ENCODE measurements around the gene RBMS3. TPM values are rescaled to one million over a fixed set of nuclear protein-coding genes. Genes with fewer than 3 reads are reported as not detected.
"Not testable (repeated sequence)": the region's sequence is repeated elsewhere in the genome, so short reads cannot be mapped to it uniquely, and the experiment has no call there.

RBMS3 gene
- total and polyA plus RNA-seq, 12 donors, result 8.7 to 90.1 (median 51.2) TPM

DNA sequence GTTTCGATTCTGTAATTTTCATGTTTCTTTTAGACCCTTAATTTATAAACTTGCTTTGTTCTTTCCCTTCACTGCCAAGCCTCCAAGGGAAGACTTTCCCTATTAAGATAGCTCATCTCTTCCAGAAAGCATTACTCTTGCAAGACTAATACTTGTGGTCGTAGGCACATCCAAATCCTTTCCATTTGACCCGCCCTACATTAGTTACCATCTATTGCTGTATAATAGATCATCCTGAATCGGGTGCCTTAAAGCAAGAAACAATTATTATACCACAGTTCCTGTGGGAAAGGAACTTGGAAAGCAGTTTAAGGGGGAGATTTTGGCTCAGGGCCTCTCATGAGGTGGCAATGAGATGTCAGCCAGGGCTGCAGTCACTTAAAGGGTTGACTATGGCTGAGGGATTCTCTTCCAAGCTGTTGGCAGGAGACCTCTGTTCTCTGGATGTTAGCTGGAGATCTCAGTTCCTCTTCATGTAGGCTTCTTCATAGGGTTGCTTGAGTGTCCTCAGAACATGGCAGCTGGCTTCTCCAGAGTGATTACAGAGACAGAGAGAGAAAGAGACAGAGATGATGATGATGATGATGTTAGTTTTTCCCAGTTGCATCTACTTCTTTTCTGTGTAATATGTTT, 755.2 kb downstream of the RBMS3 start:
- Histone ChIP-seq H3K36me3 (replicated peaks in 1 of 2) (no peaks in the 10 kb centered on the region), H3K27me3 (no peaks in the 10 kb centered on the region), H3K9me3 (replicated peaks in 1 of 3) (no peaks in the 10 kb centered on the region), H3K27ac (no peak overlapping the region), H3K4me1 (replicated peaks in 1 of 2) (no peaks in the 10 kb centered on the region), H3K4me3 (no peak overlapping the region)
- WGBS, 4 donors, result 65 to 78% (median 73%) methylated on average over 4 of the region's 4 CpGs
- no peak for DNase-seq
- no peak for TF ChIP-seq POLR2A (IDR thresholded peaks at IDR 0.05)
- TF ChIP-seq, protein P1, sequence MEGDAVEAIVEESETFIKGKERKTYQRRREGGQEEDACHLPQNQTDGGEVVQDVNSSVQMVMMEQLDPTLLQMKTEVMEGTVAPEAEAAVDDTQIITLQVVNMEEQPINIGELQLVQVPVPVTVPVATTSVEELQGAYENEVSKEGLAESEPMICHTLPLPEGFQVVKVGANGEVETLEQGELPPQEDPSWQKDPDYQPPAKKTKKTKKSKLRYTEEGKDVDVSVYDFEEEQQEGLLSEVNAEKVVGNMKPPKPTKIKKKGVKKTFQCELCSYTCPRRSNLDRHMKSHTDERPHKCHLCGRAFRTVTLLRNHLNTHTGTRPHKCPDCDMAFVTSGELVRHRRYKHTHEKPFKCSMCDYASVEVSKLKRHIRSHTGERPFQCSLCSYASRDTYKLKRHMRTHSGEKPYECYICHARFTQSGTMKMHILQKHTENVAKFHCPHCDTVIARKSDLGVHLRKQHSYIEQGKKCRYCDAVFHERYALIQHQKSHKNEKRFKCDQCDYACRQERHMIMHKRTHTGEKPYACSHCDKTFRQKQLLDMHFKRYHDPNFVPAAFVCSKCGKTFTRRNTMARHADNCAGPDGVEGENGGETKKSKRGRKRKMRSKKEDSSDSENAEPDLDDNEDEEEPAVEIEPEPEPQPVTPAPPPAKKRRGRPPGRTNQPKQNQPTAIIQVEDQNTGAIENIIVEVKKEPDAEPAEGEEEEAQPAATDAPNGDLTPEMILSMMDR (IDR thresholded peaks at IDR 0.05), result no peak
- intact Hi-C loops (cut with DNase I), result loop anchor here in 1 of 2 donors (5.0 kb wide), 1 partner anchor 716 kb away; no protein-coding TSS in a partner anchor

DNA sequence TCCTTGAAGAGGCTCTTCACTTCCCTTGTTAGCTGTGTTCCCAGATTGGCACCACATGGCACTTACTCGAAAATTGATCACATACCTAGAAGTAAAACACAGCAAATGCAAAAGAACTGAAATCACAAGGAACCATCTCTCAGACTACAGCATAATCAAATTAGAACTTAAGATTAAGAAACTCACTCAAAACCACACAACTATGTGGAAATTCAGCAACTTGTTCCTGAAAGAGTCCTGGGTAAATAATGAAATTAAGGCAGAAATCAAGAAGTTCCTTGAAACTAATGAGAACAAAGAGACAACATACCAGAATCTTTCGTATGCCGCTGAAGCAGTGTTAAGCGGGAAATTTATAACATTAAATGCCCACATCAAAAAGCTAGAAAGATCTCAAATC, 759.3 kb downstream of the RBMS3 start:
- H3K4me3 ChIP-seq, result no peak overlapping the region
- 78 to 86% (median 84%) methylated on average over 4 of the region's 4 CpGs for WGBS, 4 donors
- intact Hi-C loops (cut with DNase I), result loop anchor here in 1 of 2 donors (5.0 kb wide), 1 partner anchor 157 kb away; no protein-coding TSS in a partner anchor
- H3K36me3 ChIP-seq (replicated peaks in 1 of 2), result no peaks in the 10 kb centered on the region
- no peak for TF ChIP-seq POLR2A (IDR thresholded peaks at IDR 0.05)
- TF ChIP-seq, protein P1 (IDR thresholded peaks at IDR 0.05), result no peak
- H3K4me1 ChIP-seq (replicated peaks in 1 of 2), result no peaks in the 10 kb centered on the region
- H3K27me3 ChIP-seq, result no peaks in the 10 kb centered on the region
- H3K27ac ChIP-seq, result no peak overlapping the region
- no peaks in the 10 kb centered on the region for H3K9me3 ChIP-seq (replicated peaks in 1 of 3)
- no peak for DNase-seq

DNA sequence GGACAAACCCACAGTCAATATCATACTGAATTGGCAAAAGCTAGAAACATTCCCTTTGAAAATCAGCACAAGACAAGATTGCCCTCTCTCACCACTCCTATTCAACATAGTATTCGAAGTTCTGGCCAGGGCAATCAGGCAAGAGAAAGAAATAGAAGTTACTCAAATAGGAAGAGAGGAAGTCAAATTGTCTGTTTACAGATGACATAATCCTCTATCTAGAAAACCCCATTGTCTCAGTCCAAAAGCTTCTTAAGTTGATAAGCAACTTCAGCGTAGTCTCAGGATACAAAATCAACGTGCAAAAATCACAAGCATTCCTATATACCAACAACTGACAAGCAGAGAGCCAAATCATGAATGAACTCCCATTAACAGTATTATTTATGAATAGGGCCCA, 760.6 kb downstream of the RBMS3 start:
- intact Hi-C loops (cut with DNase I), result loop anchor here in 1 of 2 donors (5.0 kb wide), 1 partner anchor 156 kb away; no protein-coding TSS in a partner anchor
- not testable (repeated sequence) for H3K9me3 ChIP-seq (replicated peaks in 1 of 3); H3K4me1 ChIP-seq (replicated peaks in 1 of 2); H3K27me3 ChIP-seq; DNase-seq; H3K27ac ChIP-seq; H3K4me3 ChIP-seq; H3K36me3 ChIP-seq (replicated peaks in 1 of 2)
- WGBS, 4 donors, result 33 to 51% (median 39%) methylated on average over 3 of the region's 3 CpGs

DNA sequence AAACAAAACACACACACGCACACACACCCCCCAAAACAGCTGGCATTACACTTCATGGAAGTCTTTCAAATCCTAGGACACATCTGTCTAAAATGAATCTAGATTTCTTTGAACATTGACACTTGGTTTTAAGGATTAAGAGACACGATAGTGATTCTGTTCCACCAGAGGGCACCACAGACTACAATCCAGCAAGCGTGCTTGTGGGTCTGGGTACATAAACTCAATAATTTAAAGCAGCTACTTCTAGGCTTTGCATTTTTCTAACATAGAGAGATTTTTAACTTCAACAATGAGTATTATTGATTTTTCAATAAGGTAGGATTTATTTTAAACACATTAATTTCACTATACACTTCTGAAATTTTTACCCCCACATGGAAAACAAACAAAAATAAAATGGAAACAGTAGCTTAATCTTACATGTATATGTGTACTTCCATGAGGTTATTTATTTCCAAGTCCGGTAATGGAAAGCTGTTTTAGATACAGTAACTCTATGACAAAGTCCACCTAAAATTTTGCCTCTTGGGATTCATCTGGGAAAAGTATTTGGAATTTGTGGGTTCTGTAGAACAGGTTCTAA, 761.5 kb downstream of the RBMS3 start:
- WGBS, 4 donors, result 15 to 17% (median 16%) methylated on average over 4 of the region's 4 CpGs
- TF ChIP-seq POLR2A (IDR thresholded peaks at IDR 0.05), result no peak
- TF ChIP-seq, protein P1 (IDR thresholded peaks at IDR 0.05), result peak; percentile 59 to 83 (median 78)
- DNase-seq, result peak; percentile 48 to 78 (median 66)
- H3K27ac ChIP-seq, result no peak overlapping the region
- H3K4me3 ChIP-seq, result no peak overlapping the region
- H3K9me3 ChIP-seq (replicated peaks in 1 of 3), result no peaks in the 10 kb centered on the region
- intact Hi-C loops (cut with DNase I), result loop anchor here in 1 of 2 donors (5.0 kb wide), 1 partner anchor 155 kb away; no protein-coding TSS in a partner anchor
- H3K4me1 ChIP-seq (replicated peaks in 1 of 2), result no peaks in the 10 kb centered on the region
- H3K36me3 ChIP-seq (replicated peaks in 1 of 2), result no peaks in the 10 kb centered on the region
- H3K27me3 ChIP-seq, result no peaks in the 10 kb centered on the region
